Measurements from ENCODE around the gene HS3ST3B1. TPM values are rescaled to one million over a fixed set of nuclear protein-coding genes. Genes with fewer than 3 reads are reported as not detected.

The HS3ST3B1 gene
- total RNA-seq, 1 experiment from 2014 or later = 0.59 TPM

DNA sequence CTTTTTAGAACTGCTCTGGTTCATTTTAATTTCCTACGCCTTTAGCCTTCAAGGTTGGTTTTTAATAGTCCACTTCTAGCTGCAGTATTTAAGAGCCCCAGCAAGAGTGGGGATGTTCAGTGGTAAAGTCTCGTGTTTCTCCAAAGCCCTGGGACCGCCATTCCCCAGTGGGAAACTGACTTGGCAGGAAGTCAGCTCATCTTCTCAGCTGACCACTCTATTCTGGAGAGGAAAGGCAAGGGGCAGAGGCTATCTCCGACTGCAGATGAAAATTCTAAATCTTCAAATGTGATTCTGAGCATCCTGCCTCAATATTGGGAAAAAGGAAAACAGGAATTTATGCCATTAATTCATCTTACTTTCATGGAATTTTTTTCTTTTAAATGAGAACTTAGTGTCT lies 35.5 kb downstream of the HS3ST3B1 start:
- H3K36me3 ChIP-seq (ENCODE audit: control insufficient read depth, insufficient read depth, low read length) = no peaks in the 10 kb centered on the region
- CTCF ChIA-PET = no interaction called here
- in situ Hi-C loops (cut with HindIII; ENCODE audit: low pct_unique_long_range_greater_than_20kb, low sequenced_read_pairs) = no loop called here
- ATAC-seq (no peak), DNase-seq (ENCODE audit: low read depth, low spot score) (no peak)
- H3K4me3 ChIP-seq (ENCODE audit: low read depth in 2 of 2, low read length in 2 of 2) = no peak overlapping the region
- POLR2A ChIA-PET = no interaction called here
- TF ChIP-seq, protein P1, sequence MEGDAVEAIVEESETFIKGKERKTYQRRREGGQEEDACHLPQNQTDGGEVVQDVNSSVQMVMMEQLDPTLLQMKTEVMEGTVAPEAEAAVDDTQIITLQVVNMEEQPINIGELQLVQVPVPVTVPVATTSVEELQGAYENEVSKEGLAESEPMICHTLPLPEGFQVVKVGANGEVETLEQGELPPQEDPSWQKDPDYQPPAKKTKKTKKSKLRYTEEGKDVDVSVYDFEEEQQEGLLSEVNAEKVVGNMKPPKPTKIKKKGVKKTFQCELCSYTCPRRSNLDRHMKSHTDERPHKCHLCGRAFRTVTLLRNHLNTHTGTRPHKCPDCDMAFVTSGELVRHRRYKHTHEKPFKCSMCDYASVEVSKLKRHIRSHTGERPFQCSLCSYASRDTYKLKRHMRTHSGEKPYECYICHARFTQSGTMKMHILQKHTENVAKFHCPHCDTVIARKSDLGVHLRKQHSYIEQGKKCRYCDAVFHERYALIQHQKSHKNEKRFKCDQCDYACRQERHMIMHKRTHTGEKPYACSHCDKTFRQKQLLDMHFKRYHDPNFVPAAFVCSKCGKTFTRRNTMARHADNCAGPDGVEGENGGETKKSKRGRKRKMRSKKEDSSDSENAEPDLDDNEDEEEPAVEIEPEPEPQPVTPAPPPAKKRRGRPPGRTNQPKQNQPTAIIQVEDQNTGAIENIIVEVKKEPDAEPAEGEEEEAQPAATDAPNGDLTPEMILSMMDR (IDR thresholded peaks at IDR 0.05) = no peak
- TF ChIP-seq POLR2AphosphoS5 (IDR thresholded peaks at IDR 0.05; ENCODE audit: low read depth, low read length) = no peak
- TF ChIP-seq, protein P2, sequence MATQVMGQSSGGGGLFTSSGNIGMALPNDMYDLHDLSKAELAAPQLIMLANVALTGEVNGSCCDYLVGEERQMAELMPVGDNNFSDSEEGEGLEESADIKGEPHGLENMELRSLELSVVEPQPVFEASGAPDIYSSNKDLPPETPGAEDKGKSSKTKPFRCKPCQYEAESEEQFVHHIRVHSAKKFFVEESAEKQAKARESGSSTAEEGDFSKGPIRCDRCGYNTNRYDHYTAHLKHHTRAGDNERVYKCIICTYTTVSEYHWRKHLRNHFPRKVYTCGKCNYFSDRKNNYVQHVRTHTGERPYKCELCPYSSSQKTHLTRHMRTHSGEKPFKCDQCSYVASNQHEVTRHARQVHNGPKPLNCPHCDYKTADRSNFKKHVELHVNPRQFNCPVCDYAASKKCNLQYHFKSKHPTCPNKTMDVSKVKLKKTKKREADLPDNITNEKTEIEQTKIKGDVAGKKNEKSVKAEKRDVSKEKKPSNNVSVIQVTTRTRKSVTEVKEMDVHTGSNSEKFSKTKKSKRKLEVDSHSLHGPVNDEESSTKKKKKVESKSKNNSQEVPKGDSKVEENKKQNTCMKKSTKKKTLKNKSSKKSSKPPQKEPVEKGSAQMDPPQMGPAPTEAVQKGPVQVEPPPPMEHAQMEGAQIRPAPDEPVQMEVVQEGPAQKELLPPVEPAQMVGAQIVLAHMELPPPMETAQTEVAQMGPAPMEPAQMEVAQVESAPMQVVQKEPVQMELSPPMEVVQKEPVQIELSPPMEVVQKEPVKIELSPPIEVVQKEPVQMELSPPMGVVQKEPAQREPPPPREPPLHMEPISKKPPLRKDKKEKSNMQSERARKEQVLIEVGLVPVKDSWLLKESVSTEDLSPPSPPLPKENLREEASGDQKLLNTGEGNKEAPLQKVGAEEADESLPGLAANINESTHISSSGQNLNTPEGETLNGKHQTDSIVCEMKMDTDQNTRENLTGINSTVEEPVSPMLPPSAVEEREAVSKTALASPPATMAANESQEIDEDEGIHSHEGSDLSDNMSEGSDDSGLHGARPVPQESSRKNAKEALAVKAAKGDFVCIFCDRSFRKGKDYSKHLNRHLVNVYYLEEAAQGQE (IDR thresholded peaks at IDR 0.05; ENCODE audit: insufficient read depth in 1 of 2, low read depth in 2 of 2, low read length in 1 of 2) = no peak
- no peak for TF ChIP-seq SIN3A (IDR thresholded peaks at IDR 0.05; ENCODE audit: borderline replicate concordance, insufficient read depth, low read depth, low read length)
- TF ChIP-seq TCF7L2 (IDR thresholded peaks at IDR 0.05; ENCODE audit: low read depth, low read length) = no peak
- no TSS peak for BruUV-seq (replicated peaks)
- no peaks in the 10 kb centered on the region for H3K4me1 ChIP-seq (ENCODE audit: control insufficient read depth, insufficient read depth, low read length)
- H3K27ac ChIP-seq (ENCODE audit: low read length) = no peak overlapping the region
- no peaks in the 10 kb centered on the region for H3K9me3 ChIP-seq (ENCODE audit: control insufficient read depth, insufficient read depth, low read depth, low read length)
- intact Hi-C loops (cut with micrococcal nuclease; ENCODE audit: unreplicated experiment) = no loop called here
- no peaks in the 10 kb centered on the region for H3K27me3 ChIP-seq (ENCODE audit: control insufficient read depth, insufficient read depth, low read length)

- CTCF ChIA-PET = no interaction called here
These were observed 36.8 kb downstream of the HS3ST3B1 start for GRCh38 chr17:14337596-14338079.

More at GRCh38 chr17:14337596-14338079, 36.8 kb downstream of the HS3ST3B1 start:
- BruUV-seq (replicated peaks) = no TSS peak
- Histone ChIP-seq H3K27me3 (ENCODE audit: control insufficient read depth, insufficient read depth, low read length) (no peaks in the 10 kb centered on the region; the same call in 1 of the 2 replicates), H3K36me3 (ENCODE audit: control insufficient read depth, insufficient read depth, low read length) (no peaks in the 10 kb centered on the region), H3K4me3 (ENCODE audit: low read depth in 2 of 2, low read length in 2 of 2) (no peak overlapping the region), H3K9me3 (ENCODE audit: control insufficient read depth, insufficient read depth, low read depth, low read length) (no peaks in the 10 kb centered on the region), H3K4me1 (ENCODE audit: control insufficient read depth, insufficient read depth, low read length) (no peaks in the 10 kb centered on the region), H3K27ac (ENCODE audit: low read length) (no peak overlapping the region)
- no peak for DNase-seq (ENCODE audit: low read depth, low spot score)
- intact Hi-C loops (cut with micrococcal nuclease; ENCODE audit: unreplicated experiment) = no loop called here
- POLR2A ChIA-PET = no interaction called here
- in situ Hi-C loops (cut with HindIII; ENCODE audit: low pct_unique_long_range_greater_than_20kb, low sequenced_read_pairs) = no loop called here
- TF ChIP-seq, protein P2 (IDR thresholded peaks at IDR 0.05; ENCODE audit: insufficient read depth in 1 of 2, low read depth in 2 of 2, low read length in 1 of 2) = no peak
- TF ChIP-seq POLR2AphosphoS5 (IDR thresholded peaks at IDR 0.05; ENCODE audit: low read depth, low read length) = no peak
- no peak for TF ChIP-seq TCF7L2 (IDR thresholded peaks at IDR 0.05; ENCODE audit: low read depth, low read length)
- TF ChIP-seq, protein P1 (IDR thresholded peaks at IDR 0.05) = no peak
- no peak for TF ChIP-seq SIN3A (IDR thresholded peaks at IDR 0.05; ENCODE audit: borderline replicate concordance, insufficient read depth, low read depth, low read length)
- no peak for ATAC-seq

Measured in Panc1 (cell line).